Activated T-helper 1 cell treated with anti-CD3 and anti-CD28 coated beads, Interleukin-2, amount 50 U/mL, for 16 hours (primary cell): ENCODE data around the gene SNX9.
A peak's percentile ranks its signal among the peaks of the same experiment; 100 is the strongest.

ENCODE experiments used
- DNase-seq, 2 donors: peaks; one replicate each; pipeline ENCODE4 v3.0.0-alpha.2; 2020; ENCODE audit warnings: low read depth in 1 of 2, low spot score in 1 of 2

Gene SNX9

GRCh38 chr6:157911278-157911677 lies 88.2 kb downstream of the SNX9 start:
- no peak for DNase-seq

- DNase-seq: no peak
These were observed 88.7 kb downstream of the SNX9 start for GRCh38 chr6:157911786-157912185.

GRCh38 chr6:157912326-157912725 lies 89.3 kb downstream of the SNX9 start:
- DNase-seq: no peak

- DNase-seq: no peak
These were observed 98.8 kb downstream of the SNX9 start for GRCh38 chr6:157921685-157922367.

GRCh38 chr6:157925771-157926170 lies 102.7 kb downstream of the SNX9 start:
- no peak for DNase-seq

GRCh38 chr6:157927011-157927410 lies 104.0 kb downstream of the SNX9 start:
- DNase-seq: no peak

- DNase-seq: no peak
These were observed 105.4 kb downstream of the SNX9 start for GRCh38 chr6:157928428-157928827.

- DNase-seq: no peak
These were observed 106.0 kb downstream of the SNX9 start for GRCh38 chr6:157929076-157929475.

GRCh38 chr6:157929765-157930319 lies 106.8 kb downstream of the SNX9 start:
- no peak for DNase-seq

- DNase-seq: no peak
These were observed 112.7 kb downstream of the SNX9 start for GRCh38 chr6:157935786-157936185.

- DNase-seq: no peak
These were observed 114.3 kb downstream of the SNX9 start for GRCh38 chr6:157937318-157937717.

GRCh38 chr6:157937916-157938315 lies 114.9 kb downstream of the SNX9 start:
- DNase-seq: no peak

GRCh38 chr6:157940375-157941036 lies 117.5 kb downstream of the SNX9 start:
- DNase-seq: peak in 1 of 2 donors; percentile 32

GRCh38 chr6:157941101-157941863 lies 118.2 kb downstream of the SNX9 start:
- DNase-seq: no peak

GRCh38 chr6:157942351-157942750 lies 119.3 kb downstream of the SNX9 start:
- no peak for DNase-seq

- no peak for DNase-seq
These were observed 120.4 kb downstream of the SNX9 start for GRCh38 chr6:157943249-157943963.

- DNase-seq: no peak
These were observed 120.9 kb downstream of the SNX9 start for GRCh38 chr6:157943964-157944283.

GRCh38 chr6:157944983-157945931 lies 122.2 kb downstream of the SNX9 start:
- no peak for DNase-seq

- DNase-seq: no peak
These were observed 123.1 kb downstream of the SNX9 start for GRCh38 chr6:157946053-157946617.
